Ecto neural progenitor cell (in vitro differentiated cells): ENCODE results near the gene DTNB.

Experiments used
- DNase-seq: peaks from one replicate; pipeline ENCODE4 v3.0.0-alpha.2; 2018; ENCODE audit warnings: low spot score

DTNB gene

DNA sequence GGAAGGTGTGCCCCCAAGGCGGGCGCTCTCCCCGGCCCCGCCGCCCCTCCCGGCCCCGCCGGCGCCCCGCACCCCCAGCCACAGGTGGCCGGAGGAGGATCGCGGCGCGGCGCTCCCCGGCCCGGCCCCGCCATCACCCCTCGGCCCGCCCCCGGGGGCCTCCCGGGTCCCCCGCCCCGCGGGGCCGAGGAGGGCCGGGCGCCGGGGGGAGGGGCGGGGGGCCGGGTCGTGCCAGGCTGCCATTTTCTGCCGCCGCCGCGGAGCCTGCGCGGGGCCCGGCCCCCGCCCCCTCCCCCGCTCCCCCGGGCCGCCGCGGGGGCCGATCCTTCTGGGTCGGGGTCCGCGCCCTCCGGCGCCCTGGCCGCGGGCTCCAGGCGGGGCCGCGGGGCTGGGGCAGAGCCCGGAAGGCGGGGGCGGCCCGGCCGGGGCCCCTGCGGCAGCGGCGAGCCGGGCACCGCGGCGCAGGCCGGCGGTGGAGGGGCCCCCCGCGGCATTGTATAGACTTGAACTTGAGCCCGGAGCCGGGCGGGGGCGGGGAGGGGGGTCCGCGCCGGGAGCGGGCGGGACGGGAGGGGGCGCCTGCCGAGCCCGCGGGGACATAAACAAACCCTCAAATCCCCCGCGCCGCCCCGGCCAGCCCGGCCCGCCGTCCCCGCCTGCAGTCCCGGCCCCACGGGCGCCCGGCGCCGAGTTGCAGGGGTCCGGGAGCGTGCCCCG lies 332.2 kb downstream of the DTNB start:
- no peak for DNase-seq

DNA sequence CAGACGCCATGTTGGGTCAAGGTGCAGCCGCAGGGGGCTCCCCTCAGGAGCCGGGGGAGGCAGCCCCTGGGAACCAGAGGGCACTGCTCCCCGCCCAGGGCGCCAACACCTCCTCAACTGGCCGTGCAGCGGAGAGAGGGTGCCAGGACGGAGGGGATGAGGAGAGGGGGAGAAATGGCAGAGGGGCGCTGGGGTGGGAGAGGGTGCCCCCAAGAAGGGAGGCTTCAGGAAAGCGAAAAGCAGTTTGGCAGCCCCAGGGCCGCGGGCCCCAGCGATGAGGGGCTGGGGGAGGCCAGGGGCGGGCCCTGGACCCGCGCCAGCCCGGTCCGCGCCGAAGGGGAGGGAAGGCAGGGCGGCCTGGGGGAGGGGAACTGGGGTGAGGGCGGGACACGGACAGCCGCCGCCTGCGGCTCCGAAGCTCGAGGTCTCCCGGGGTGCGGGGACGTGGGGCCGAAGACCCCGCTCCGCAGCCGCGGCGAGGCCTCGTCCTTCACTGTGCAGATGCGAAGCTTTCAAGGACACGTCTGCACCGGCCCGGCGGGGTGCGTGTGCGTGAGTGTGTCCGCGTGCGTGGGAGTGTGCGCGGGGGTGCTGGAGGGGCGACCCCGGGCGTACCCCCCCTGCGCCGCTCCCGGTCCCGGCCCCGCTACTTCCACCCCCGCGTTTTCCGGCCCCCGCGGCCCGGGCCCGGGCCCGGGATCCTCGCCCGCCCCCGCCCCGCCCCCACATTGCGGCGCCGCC lies 333.0 kb downstream of the DTNB start:
- peak; percentile 45 for DNase-seq

DNA sequence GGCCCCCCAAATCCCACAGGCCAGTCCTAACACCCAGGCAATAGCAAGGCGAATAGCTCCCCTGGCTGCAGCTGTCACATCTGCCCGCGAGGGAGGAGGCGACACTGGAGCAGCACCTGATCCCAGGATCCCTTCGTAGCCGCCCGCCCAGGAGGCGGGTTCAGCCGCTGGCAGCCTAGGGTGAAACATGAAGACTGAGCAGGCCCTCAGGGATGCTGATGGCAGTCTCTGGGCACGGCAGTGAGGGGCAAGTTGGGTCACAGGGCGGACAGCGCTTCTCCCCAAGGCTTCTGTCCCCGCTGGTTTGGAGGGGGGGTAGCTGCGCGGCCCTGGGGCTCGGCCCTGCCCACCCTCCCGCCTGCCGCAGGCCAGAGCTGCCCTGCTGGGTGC lies 333.6 kb downstream of the DTNB start:
- DNase-seq, result peak; percentile 58

DNA sequence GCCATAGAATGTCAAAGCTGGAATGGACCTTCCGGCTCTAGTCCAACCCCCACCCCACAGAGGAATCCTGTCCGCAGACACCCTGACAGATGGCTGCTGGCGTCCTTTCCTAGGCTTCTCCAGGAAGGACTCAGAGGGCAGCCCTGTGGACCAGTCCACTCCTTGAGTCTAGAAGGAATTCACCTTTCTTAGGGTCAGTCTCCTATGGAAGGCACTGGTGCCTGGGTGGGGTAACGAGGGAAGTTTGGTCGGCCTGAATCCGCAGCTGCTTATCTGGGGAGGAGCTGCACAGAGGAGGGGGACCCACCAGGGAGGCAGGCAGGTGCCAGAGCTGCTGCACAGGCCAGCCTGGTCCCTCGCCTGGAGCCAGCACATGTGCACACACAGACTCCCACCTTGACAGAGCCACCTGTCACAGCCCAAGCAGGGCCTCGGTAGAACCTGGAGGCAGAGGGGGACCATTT lies 334.1 kb downstream of the DTNB start:
- DNase-seq, result no peak

DNA sequence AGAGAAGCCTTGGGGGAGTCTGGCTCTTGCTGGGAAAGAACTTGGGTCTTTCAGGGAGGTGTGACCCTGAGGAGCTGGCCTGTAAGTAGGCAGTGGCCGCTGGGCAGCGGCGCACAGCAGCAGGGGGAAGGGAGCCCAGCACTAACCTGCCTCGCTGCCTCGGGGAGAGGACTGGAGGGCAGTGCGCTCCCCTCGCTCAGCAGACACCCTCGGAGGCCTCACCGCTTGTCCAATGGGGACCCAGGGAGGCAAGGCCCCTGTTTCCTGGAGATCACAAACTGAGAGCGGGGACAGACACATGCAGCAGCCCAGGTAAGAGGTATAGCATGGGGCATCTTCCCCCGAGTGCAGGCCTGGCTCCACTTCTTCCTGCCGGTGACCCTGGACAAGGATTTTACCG lies 335.0 kb downstream of the DTNB start:
- peak; percentile 42 for DNase-seq

DNA sequence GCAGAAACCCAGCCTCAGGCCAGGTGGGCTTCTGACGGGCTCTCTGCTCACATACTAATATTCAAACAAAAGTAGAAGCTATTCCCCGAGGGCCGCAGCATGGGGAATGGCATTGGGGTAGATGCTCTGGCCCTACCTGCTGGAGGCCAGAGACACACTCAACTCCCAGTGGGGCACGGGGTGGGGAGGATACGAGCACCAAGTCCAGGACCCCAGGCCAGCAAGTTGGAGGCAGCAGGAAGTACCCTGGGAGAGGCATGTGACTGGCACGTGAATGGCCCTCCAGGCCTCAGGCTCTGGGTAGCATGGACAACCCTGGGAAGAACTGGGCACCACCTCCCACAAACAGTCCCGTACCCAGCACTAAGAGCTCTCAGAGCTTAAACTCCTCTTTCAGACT lies 335.5 kb downstream of the DTNB start:
- DNase-seq, result peak; percentile 41

DNA sequence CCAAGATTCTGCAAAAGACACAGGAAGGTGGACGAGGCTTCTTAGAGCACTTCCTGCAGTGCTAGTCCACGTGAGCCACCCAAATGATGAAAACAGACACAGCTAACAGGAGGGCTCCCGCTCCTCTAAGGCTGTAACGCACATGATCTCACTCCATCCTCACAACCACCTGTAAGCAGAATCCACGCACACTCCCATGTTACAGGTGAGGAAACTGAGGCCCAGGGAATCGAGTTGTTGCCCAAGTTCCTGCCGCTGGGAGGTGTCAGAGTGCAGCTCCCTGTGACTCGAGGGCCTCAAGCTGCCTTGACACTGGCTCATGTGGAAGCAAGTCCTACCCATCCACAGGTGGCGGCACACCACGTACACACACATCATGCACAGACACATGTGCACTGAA lies 336.1 kb downstream of the DTNB start:
- peak; percentile 37 for DNase-seq

DNA sequence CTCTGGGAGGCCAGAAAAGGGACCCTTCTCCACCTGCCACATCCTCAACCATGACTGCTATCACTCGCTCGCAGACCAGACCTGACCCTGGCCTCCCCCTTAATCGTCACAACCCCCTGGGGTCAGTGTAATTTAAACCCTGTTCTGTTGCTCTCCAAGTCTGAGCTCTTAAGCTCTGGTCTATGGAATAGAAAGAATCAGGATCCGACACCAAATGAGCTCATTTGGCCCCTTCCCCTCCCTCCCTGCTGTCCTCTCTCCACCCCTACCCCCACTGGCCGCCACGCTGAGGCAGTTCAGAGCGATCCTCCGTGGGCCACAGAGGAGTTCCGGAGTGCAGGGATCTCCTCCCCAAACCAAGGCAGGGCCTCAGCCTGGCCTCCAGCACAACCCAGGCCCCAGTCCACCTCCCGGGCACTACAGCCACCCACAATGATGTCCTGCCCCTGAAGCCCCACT lies 337.0 kb downstream of the DTNB start:
- DNase-seq, result peak; percentile 53

DNA sequence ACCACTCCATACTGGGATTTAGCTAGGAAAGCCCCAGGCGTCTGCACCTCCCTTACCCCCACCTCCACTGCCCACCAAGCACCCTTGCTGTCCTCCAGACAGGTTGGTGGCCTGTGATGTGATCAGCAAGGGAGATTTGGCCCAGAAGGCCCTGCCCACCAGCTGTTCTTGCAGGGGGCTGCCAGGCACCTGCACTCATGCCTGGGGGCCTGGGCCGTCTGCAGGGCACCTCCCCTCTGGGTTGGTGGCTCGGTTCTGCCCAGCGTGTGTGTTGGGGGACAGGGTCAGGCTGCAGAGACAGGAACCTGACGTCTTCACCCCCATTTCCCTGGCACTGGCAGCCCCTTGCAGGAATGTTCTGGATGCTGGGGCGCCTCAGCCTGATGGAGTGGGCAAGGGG lies 337.4 kb downstream of the DTNB start:
- DNase-seq, result peak; percentile 46

DNA sequence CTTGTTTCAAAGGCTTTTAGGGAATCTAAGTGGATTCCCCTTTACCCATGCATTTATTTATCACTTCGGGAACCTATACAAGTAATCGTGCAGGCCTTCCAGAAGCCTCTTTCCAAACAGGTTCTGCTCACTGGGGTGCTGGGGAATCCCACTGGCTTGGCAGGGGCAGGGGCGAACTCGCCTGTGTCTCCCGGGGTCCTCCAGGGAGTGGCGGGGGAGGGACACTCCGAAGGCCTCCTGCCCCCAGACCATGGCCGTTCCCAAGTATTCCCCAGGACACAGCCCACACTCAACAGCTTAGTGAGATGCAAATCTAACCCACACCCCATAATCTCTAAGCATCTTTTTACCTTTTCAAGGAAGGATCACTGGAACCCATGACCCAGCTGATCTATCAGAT lies 338.2 kb downstream of the DTNB start:
- peak; percentile 43 for DNase-seq

DNA sequence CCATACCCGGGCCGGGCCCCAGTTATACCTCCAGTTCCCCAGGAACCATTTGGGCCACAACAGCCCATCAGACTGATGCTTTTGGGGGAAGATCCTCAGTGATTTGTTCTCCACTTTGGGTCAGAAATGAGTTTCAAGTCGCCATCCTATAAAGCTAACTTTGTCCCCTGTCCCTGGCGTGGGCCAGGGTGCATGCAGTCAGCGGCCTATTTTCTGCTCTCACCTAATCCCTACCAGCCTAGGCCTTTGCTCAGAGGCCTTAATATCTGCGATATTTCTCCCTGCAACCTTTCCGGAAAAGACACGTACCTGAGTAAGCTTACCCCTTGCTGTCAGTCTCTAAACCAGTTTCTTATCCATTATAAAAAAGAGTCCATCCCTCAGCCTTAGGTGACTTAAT lies 338.9 kb downstream of the DTNB start:
- no peak for DNase-seq

DNA sequence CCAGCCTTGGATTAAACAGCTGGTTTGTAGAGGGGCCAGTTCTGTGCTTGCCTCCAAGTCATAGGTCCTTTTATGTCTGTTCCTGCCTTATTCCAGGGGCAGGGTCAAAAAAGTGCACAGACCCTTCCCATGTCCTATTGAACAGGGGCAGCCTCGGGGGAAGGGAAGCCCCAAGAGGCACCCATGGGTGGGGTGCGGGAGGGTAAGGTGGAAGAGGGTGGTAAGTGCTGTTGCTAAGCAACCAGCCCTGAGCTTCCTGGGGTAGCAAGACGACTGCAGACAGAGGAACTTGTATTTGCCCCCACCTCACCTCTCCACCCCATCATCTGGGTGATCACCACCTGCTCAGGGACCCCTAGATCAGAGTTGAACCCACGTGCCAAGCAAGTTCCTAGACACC lies 339.4 kb downstream of the DTNB start:
- DNase-seq, result no peak

DNA sequence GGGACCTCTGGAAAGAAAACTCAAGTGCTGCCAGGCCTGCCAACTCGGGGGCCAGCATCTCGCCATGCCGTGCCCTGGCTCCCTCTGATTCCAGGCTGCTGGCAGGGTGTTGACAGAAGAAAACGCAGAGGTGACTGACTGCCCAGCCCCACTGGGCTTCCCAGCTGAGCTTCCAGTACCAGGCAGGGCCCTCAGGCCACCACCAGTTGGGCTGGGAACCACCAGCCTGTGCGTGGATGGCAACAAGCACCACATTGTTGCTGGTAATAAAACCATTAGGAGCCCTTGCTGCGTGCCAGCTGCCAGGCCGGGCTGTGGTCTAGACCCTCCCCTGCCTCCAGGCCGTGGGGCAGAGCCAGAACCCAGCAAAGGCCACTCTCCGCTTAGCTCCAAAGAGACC lies 340.8 kb downstream of the DTNB start:
- no peak for DNase-seq

DNA sequence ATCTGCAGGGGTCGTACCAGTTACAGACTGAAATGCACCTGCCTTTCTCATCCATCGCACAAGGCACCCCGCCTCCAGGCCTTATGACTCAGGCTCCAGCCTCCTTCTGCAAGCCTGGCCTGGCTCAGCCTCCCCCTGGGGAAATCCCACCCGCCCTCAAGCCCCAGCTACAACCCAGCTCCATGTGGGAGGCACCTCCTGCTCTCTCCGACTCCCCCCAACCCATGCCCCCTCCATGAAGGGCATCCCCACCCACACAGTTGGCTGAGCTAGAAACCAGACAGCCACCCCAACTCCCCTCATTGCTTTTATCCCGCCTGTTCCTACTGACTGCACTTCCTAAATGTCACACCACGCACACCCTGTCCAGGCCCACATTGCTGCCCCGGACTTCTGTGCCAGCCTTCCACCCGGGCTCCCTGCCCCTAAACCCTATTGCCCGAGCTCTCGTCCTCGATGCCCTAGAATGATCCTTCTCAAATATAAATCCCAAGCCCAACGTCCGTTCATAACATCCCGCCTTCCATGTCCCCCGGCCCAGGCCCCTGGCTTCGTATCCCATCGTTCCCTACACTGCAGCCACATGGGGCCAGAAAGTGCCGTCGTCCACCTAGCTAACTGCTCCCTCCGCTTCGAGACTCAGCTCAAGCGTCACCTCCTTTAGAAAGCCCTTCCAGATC lies 341.6 kb downstream of the DTNB start:
- DNase-seq, result no peak

DNA sequence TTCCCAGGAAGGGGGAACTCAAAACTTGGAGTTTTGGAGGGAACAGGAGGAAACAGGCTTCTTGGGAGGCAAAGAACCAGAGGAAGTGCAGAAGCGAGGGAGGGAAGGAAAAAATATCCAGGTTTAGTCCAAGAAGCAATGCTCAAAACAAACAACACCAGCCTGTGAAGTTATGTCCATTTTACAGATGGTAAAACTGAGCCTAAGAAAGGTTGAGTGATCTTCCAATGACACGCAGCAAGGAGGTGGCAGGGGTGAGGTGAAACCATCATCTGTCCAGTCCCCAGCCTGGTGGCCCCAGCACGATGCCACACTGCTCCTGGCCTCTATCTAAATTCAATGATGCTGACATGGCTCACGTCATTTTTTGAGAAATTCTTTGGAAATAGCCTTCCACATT lies 342.4 kb downstream of the DTNB start:
- no peak for DNase-seq

DNA sequence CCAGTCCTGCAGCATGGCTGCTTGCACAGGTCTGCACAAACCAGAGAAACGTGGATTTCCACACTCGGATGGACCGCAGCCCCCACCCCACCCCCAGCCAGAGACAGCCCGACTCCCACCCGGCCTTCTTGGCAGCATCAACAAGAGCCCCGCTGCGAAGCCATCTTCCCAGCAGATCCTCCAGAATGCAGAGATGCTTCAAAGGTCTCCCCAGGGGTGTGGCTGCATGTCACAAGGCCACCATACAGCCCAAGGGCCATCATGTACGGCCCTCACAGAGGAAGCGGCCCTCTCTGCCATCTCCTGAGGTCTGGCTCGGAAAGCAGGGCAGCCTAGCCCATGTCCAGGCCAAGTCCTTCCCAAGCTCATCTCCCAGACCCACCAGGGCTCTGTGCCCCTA lies 343.1 kb downstream of the DTNB start:
- DNase-seq, result no peak

DNA sequence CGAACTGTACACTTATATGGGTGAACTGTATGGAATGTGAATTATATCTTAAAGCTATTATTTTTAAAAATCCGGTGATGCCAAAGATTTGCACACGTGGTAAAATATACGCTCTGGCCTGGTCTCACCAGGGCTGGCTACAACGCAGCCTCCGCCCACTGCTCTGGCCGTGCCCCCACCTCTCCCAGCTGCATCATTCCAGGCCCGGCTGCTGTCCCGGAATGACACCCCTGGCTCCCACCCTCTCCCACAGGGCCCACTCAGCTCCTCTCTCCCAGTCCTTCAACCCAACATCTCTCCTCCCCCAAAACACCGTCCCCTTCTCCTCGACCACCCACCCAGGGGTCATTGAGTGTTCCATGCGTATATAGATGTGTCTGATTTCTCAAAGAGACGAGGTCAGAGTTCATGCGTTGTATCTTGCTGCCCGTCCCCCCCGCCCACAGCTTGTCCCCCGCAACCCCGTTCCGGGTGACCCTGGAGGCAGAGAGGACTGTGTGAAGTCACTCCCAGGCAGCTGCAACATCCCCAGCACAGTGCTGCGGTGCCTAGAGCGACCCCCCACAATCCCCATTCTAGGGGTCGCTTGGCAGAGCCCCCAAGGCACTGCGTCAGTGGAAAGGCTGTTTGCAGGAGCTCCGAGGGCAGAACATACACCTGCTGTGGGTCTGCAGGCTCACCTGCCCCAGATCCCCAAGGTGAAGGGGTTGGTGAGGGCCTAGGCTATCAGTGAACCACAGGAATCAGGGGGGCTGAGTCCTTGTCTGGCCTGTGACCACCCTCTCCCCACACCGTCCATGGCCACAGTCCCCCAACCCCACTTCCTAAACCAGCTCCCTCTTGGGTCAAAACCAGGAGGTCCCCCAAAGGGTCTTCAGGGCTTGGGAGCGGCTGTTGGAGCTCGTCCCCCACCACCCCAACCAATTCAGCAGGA lies 345.0 kb downstream of the DTNB start:
- DNase-seq, result no peak
